Astrocyte of the cerebellum (primary cell): ENCODE results near the gene PHTF1.

Experiments used
- DNase-seq: peaks from one replicate; pipeline ENCODE4 v3.0.0-alpha.2; 2011; ENCODE audit warnings: low read depth
- H3K4me3 ChIP-seq: 2 replicates; pipeline ENCODE4 v1.5.1; 2011; ENCODE audit warnings: mild to moderate bottlenecking, low read depth, low read length, moderate library complexity
- in situ Hi-C: cut with HindIII; loops from 2 replicates; pipeline ENCODE4 v1.10.0; 2017; ENCODE audit warnings: low sequenced_read_pairs
- TF ChIP-seq, protein P1 (sequence below): IDR thresholded peaks from 2 replicates; pipeline ENCODE4 v1.5.1; 2012; ENCODE audit warnings: low read length, low read depth, moderate library complexity, mild to moderate bottlenecking; ENCODE audit errors: missing control alignments

Gene PHTF1

DNA sequence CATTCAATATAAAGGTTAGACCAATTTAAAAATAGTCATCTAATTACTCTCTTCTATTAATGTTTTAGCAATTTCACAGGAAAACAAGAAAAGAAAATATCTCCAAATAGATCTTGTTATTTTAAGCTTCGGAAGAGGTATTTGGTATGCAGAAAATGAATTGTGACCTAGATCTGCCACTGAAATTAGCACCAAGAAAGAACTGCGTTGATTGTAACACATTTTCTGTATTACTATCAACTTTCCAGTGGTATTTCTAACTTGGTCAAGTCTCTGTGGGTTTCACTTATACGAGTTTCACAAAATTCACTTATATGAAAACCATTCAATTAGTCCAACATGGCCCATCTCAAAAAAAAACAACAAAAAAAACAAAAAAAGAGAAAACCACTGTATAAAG is 41.2 kb upstream of the PHTF1 start:
- TF ChIP-seq, protein P1, sequence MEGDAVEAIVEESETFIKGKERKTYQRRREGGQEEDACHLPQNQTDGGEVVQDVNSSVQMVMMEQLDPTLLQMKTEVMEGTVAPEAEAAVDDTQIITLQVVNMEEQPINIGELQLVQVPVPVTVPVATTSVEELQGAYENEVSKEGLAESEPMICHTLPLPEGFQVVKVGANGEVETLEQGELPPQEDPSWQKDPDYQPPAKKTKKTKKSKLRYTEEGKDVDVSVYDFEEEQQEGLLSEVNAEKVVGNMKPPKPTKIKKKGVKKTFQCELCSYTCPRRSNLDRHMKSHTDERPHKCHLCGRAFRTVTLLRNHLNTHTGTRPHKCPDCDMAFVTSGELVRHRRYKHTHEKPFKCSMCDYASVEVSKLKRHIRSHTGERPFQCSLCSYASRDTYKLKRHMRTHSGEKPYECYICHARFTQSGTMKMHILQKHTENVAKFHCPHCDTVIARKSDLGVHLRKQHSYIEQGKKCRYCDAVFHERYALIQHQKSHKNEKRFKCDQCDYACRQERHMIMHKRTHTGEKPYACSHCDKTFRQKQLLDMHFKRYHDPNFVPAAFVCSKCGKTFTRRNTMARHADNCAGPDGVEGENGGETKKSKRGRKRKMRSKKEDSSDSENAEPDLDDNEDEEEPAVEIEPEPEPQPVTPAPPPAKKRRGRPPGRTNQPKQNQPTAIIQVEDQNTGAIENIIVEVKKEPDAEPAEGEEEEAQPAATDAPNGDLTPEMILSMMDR: no peak
- in situ Hi-C loops: no loop called here
- DNase-seq: no peak
- no peak overlapping the region for H3K4me3 ChIP-seq

GRCh38 chr1:113797472-113797871 is 38.2 kb upstream of the PHTF1 start:
- in situ Hi-C loops: no loop called here
- TF ChIP-seq, protein P1: no peak
- no peak overlapping the region for H3K4me3 ChIP-seq
- DNase-seq: no peak

- no peak for DNase-seq
- TF ChIP-seq, protein P1: no peak
- in situ Hi-C loops: no loop called here
- no peak overlapping the region for H3K4me3 ChIP-seq
Measured at GRCh38 chr1:113793878-113794834, 34.9 kb upstream of the PHTF1 start.

GRCh38 chr1:113792986-113793385 is 33.7 kb upstream of the PHTF1 start:
- TF ChIP-seq, protein P1: no peak
- in situ Hi-C loops: no loop called here
- no peak for DNase-seq

GRCh38 chr1:113792471-113792870 is 33.2 kb upstream of the PHTF1 start:
- no peak for DNase-seq
- TF ChIP-seq, protein P1: no peak
- in situ Hi-C loops: no loop called here
- no peak overlapping the region for H3K4me3 ChIP-seq

More at GRCh38 chr1:113792986-113793385, 33.7 kb upstream of the PHTF1 start:
- no peak overlapping the region for H3K4me3 ChIP-seq

- no peak for DNase-seq
- in situ Hi-C loops: no loop called here
- H3K4me3 ChIP-seq: no peak overlapping the region
- TF ChIP-seq, protein P1: no peak
Measured at GRCh38 chr1:113788802-113789201, 29.5 kb upstream of the PHTF1 start.
